ENCODE measurements around the gene HBA1.

HBA1 gene

GRCh38 chr16:177394-177822 lies 928 bp downstream of the HBA1 start:
- Histone ChIP-seq H3K27me3 (ENCODE audit: insufficient read depth, low read length) (peaks cover 48% of the 10 kb centered on the region), H3K4me3 (ENCODE audit: low read depth, low read length) (0 out of 2 replicates have a peak overlapping the region, but pooled peaks have one; percentile 12), H3K79me2 (ENCODE audit: control insufficient read depth, insufficient read depth, low read length, unreplicated experiment) (no peaks in the 10 kb centered on the region), H3K36me3 (ENCODE audit: insufficient read depth, low read length) (no peaks in the 10 kb centered on the region), H3K27ac (ENCODE audit: low read depth, low read length) (no peak overlapping the region), H2AFZ (ENCODE audit: low read length, unreplicated experiment) (no peak overlapping the region), H3K4me1 (ENCODE audit: control insufficient read depth, insufficient read depth, low read length, unreplicated experiment) (no peaks in the 10 kb centered on the region)

- no peak overlapping the region for H3K27ac ChIP-seq (ENCODE audit: low read depth, low read length)
- peaks cover 48% of the 10 kb centered on the region for H3K27me3 ChIP-seq (ENCODE audit: insufficient read depth, low read length)
- no peaks in the 10 kb centered on the region for H3K79me2 ChIP-seq (ENCODE audit: control insufficient read depth, insufficient read depth, low read length, unreplicated experiment)
- H3K4me1 ChIP-seq (ENCODE audit: control insufficient read depth, insufficient read depth, low read length, unreplicated experiment), result no peaks in the 10 kb centered on the region
- H3K4me3 ChIP-seq (ENCODE audit: low read depth, low read length), result no peak overlapping the region
- H3K36me3 ChIP-seq (ENCODE audit: insufficient read depth, low read length), result no peaks in the 10 kb centered on the region
- no peak overlapping the region for H2AFZ ChIP-seq (ENCODE audit: low read length, unreplicated experiment)
Observed at GRCh38 chr16:177981-178667, 1.6 kb downstream of the HBA1 start.

GRCh38 chr16:178668-179015 lies 2.2 kb downstream of the HBA1 start:
- Histone ChIP-seq H3K36me3 (ENCODE audit: insufficient read depth, low read length) (no peaks in the 10 kb centered on the region), H3K27me3 (ENCODE audit: insufficient read depth, low read length) (peaks cover 43% of the 10 kb centered on the region), H3K27ac (ENCODE audit: low read depth, low read length) (no peak overlapping the region), H3K4me1 (ENCODE audit: control insufficient read depth, insufficient read depth, low read length, unreplicated experiment) (no peaks in the 10 kb centered on the region), H3K4me3 (ENCODE audit: low read depth, low read length) (no peak overlapping the region), H3K79me2 (ENCODE audit: control insufficient read depth, insufficient read depth, low read length, unreplicated experiment) (no peaks in the 10 kb centered on the region), H2AFZ (ENCODE audit: low read length, unreplicated experiment) (no peak overlapping the region)

GRCh38 chr16:179211-180092 lies 3.0 kb downstream of the HBA1 start:
- no peaks in the 10 kb centered on the region for H3K4me1 ChIP-seq (ENCODE audit: control insufficient read depth, insufficient read depth, low read length, unreplicated experiment)
- peak overlapping the region; percentile 74 for H3K4me3 ChIP-seq (ENCODE audit: low read depth, low read length)
- H3K79me2 ChIP-seq (ENCODE audit: control insufficient read depth, insufficient read depth, low read length, unreplicated experiment), result no peaks in the 10 kb centered on the region
- H3K27ac ChIP-seq (ENCODE audit: low read depth, low read length), result no peak overlapping the region
- H2AFZ ChIP-seq (ENCODE audit: low read length, unreplicated experiment), result no peak overlapping the region
- peaks cover 42% of the 10 kb centered on the region for H3K27me3 ChIP-seq (ENCODE audit: insufficient read depth, low read length)
- H3K36me3 ChIP-seq (ENCODE audit: insufficient read depth, low read length), result no peaks in the 10 kb centered on the region

GRCh38 chr16:180101-180675 lies 3.7 kb downstream of the HBA1 start, which contains the start of gene HBQ1:
Gene HBQ1 (plus strand): TSS chr16:180459. CDS start chr16:180487, 28 bp downstream.
- H3K4me3 ChIP-seq (ENCODE audit: low read depth, low read length), result peak within 1 kb of the TSS; percentile 74
- no peaks in the 10 kb centered on the region for H3K36me3 ChIP-seq (ENCODE audit: insufficient read depth, low read length)
- no peaks in the 10 kb centered on the region for H3K4me1 ChIP-seq (ENCODE audit: control insufficient read depth, insufficient read depth, low read length, unreplicated experiment)
- peak within 1 kb of the TSS; percentile 43 for H2AFZ ChIP-seq (ENCODE audit: low read length, unreplicated experiment)
- H3K27ac ChIP-seq (ENCODE audit: low read depth, low read length), result no peak within 1 kb of the TSS
- H3K27me3 ChIP-seq (ENCODE audit: insufficient read depth, low read length), result peaks cover 34% of the 10 kb centered on the region
- no peaks in the 10 kb centered on the region for H3K79me2 ChIP-seq (ENCODE audit: control insufficient read depth, insufficient read depth, low read length, unreplicated experiment)

GRCh38 chr16:180681-181564 lies 4.4 kb downstream of the HBA1 start:
- no peak overlapping the region for H3K27ac ChIP-seq (ENCODE audit: low read depth, low read length)
- H3K4me3 ChIP-seq (ENCODE audit: low read depth, low read length), result peak overlapping the region; percentile 74
- H3K4me1 ChIP-seq (ENCODE audit: control insufficient read depth, insufficient read depth, low read length, unreplicated experiment), result no peaks in the 10 kb centered on the region
- no peaks in the 10 kb centered on the region for H3K36me3 ChIP-seq (ENCODE audit: insufficient read depth, low read length)
- H3K79me2 ChIP-seq (ENCODE audit: control insufficient read depth, insufficient read depth, low read length, unreplicated experiment), result no peaks in the 10 kb centered on the region
- peaks cover 29% of the 10 kb centered on the region for H3K27me3 ChIP-seq (ENCODE audit: insufficient read depth, low read length)
- peak overlapping the region; percentile 43 for H2AFZ ChIP-seq (ENCODE audit: low read length, unreplicated experiment)

- H3K4me3 ChIP-seq (ENCODE audit: low read depth, low read length), result no peak overlapping the region; the same call in 1 of the 2 replicates
- no peaks in the 10 kb centered on the region for H3K79me2 ChIP-seq (ENCODE audit: control insufficient read depth, insufficient read depth, low read length, unreplicated experiment)
- H3K4me1 ChIP-seq (ENCODE audit: control insufficient read depth, insufficient read depth, low read length, unreplicated experiment), result no peaks in the 10 kb centered on the region
- H3K27me3 ChIP-seq (ENCODE audit: insufficient read depth, low read length), result peaks cover 29% of the 10 kb centered on the region
- H2AFZ ChIP-seq (ENCODE audit: low read length, unreplicated experiment), result no peak overlapping the region
- H3K36me3 ChIP-seq (ENCODE audit: insufficient read depth, low read length), result no peaks in the 10 kb centered on the region
- H3K27ac ChIP-seq (ENCODE audit: low read depth, low read length), result no peak overlapping the region
Observed at GRCh38 chr16:181565-182021, 5.1 kb downstream of the HBA1 start.

- Histone ChIP-seq H3K27me3 (ENCODE audit: insufficient read depth, low read length) (peaks cover 18% of the 10 kb centered on the region), H3K79me2 (ENCODE audit: control insufficient read depth, insufficient read depth, low read length, unreplicated experiment) (no peaks in the 10 kb centered on the region), H3K4me1 (ENCODE audit: control insufficient read depth, insufficient read depth, low read length, unreplicated experiment) (no peaks in the 10 kb centered on the region), H3K36me3 (ENCODE audit: insufficient read depth, low read length) (0 out of 2 replicates have a peak, but pooled peaks cover 4% of the 10 kb centered on the region), H3K4me3 (ENCODE audit: low read depth, low read length) (no peak overlapping the region), H3K27ac (ENCODE audit: low read depth, low read length) (no peak overlapping the region), H2AFZ (ENCODE audit: low read length, unreplicated experiment) (no peak overlapping the region)
Observed at GRCh38 chr16:183005-183404, 6.5 kb downstream of the HBA1 start.

- H3K4me1 ChIP-seq (ENCODE audit: control insufficient read depth, insufficient read depth, low read length, unreplicated experiment), result no peaks in the 10 kb centered on the region
- H2AFZ ChIP-seq (ENCODE audit: low read length, unreplicated experiment), result no peak overlapping the region
- peaks cover 19% of the 10 kb centered on the region; the same call in 1 of the 2 replicates for H3K36me3 ChIP-seq (ENCODE audit: insufficient read depth, low read length)
- no peak overlapping the region for H3K27ac ChIP-seq (ENCODE audit: low read depth, low read length)
- no peaks in the 10 kb centered on the region for H3K27me3 ChIP-seq (ENCODE audit: insufficient read depth, low read length)
- H3K4me3 ChIP-seq (ENCODE audit: low read depth, low read length), result no peak overlapping the region
- no peaks in the 10 kb centered on the region for H3K79me2 ChIP-seq (ENCODE audit: control insufficient read depth, insufficient read depth, low read length, unreplicated experiment)
Observed at GRCh38 chr16:185213-185612, 8.7 kb downstream of the HBA1 start.

- Histone ChIP-seq H3K36me3 (ENCODE audit: insufficient read depth, low read length) (peaks cover 20% of the 10 kb centered on the region; the same call in 1 of the 2 replicates), H2AFZ (ENCODE audit: low read length, unreplicated experiment) (no peak overlapping the region), H3K27me3 (ENCODE audit: insufficient read depth, low read length) (no peaks in the 10 kb centered on the region), H3K4me3 (ENCODE audit: low read depth, low read length) (no peak overlapping the region), H3K27ac (ENCODE audit: low read depth, low read length) (no peak overlapping the region), H3K4me1 (ENCODE audit: control insufficient read depth, insufficient read depth, low read length, unreplicated experiment) (no peaks in the 10 kb centered on the region), H3K79me2 (ENCODE audit: control insufficient read depth, insufficient read depth, low read length, unreplicated experiment) (no peaks in the 10 kb centered on the region)
Observed at GRCh38 chr16:185691-186090, 9.2 kb downstream of the HBA1 start.

Data from ACC112 (cell line).